ENCODE measurements around the gene ZNF263.

DNA sequence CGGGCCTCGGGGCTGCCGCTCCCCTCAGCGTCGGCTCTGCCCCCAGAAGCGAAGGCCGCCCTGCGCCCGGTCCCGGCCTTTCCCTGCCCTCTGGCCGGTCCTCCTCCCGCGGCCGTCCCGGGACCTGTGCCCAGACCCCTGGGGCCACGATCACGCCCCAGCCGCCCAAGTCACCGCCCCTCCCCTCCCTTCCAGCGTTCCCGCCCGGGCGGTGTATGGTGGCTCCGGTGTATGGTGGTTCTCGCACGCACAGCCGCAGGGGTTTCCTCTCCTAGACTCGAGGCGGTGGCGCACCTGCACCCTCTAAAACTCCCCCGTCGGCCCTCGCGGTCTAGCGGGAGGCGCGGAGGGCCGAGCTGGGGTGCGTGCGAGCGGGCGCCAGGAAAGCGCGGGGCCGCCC lies 11.9 kb downstream of the ZNF263 start:
- TF ChIP-seq, protein P1, sequence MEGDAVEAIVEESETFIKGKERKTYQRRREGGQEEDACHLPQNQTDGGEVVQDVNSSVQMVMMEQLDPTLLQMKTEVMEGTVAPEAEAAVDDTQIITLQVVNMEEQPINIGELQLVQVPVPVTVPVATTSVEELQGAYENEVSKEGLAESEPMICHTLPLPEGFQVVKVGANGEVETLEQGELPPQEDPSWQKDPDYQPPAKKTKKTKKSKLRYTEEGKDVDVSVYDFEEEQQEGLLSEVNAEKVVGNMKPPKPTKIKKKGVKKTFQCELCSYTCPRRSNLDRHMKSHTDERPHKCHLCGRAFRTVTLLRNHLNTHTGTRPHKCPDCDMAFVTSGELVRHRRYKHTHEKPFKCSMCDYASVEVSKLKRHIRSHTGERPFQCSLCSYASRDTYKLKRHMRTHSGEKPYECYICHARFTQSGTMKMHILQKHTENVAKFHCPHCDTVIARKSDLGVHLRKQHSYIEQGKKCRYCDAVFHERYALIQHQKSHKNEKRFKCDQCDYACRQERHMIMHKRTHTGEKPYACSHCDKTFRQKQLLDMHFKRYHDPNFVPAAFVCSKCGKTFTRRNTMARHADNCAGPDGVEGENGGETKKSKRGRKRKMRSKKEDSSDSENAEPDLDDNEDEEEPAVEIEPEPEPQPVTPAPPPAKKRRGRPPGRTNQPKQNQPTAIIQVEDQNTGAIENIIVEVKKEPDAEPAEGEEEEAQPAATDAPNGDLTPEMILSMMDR (conservative IDR thresholded peaks at IDR 0.05; ENCODE audit: low read depth in 2 of 2): no peak
- TF ChIP-seq EZH2 (IDR thresholded peaks at IDR 0.05; ENCODE audit: low read depth, unreplicated experiment) (no peak), POLR2AphosphoS5 (IDR thresholded peaks at IDR 0.05; ENCODE audit: low read depth) (no peak), EZH2phosphoT487 (IDR thresholded peaks at IDR 0.05; ENCODE audit: unreplicated experiment) (no peak), CREB1 (CRISPR knock-in tag; IDR thresholded peaks at IDR 0.05; ENCODE audit: low read depth) (no peak), NANOG (IDR thresholded peaks at IDR 0.05; ENCODE audit: borderline replicate concordance) (no peak), JUNB (IDR thresholded peaks at IDR 0.05; ENCODE audit: unreplicated experiment) (no peak), ZNF114 (CRISPR knock-in tag; IDR thresholded peaks at IDR 0.05) (no peak), STAT1 (IDR thresholded peaks at IDR 0.05; ENCODE audit: unreplicated experiment) (no peak), ZNF331 (CRISPR knock-in tag; IDR thresholded peaks at IDR 0.05; ENCODE audit: low read depth) (no peak)
- TF ChIP-seq, protein P2, sequence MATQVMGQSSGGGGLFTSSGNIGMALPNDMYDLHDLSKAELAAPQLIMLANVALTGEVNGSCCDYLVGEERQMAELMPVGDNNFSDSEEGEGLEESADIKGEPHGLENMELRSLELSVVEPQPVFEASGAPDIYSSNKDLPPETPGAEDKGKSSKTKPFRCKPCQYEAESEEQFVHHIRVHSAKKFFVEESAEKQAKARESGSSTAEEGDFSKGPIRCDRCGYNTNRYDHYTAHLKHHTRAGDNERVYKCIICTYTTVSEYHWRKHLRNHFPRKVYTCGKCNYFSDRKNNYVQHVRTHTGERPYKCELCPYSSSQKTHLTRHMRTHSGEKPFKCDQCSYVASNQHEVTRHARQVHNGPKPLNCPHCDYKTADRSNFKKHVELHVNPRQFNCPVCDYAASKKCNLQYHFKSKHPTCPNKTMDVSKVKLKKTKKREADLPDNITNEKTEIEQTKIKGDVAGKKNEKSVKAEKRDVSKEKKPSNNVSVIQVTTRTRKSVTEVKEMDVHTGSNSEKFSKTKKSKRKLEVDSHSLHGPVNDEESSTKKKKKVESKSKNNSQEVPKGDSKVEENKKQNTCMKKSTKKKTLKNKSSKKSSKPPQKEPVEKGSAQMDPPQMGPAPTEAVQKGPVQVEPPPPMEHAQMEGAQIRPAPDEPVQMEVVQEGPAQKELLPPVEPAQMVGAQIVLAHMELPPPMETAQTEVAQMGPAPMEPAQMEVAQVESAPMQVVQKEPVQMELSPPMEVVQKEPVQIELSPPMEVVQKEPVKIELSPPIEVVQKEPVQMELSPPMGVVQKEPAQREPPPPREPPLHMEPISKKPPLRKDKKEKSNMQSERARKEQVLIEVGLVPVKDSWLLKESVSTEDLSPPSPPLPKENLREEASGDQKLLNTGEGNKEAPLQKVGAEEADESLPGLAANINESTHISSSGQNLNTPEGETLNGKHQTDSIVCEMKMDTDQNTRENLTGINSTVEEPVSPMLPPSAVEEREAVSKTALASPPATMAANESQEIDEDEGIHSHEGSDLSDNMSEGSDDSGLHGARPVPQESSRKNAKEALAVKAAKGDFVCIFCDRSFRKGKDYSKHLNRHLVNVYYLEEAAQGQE (IDR thresholded peaks at IDR 0.05; ENCODE audit: unreplicated experiment): no peak
- TF ChIP-seq, protein P3, sequence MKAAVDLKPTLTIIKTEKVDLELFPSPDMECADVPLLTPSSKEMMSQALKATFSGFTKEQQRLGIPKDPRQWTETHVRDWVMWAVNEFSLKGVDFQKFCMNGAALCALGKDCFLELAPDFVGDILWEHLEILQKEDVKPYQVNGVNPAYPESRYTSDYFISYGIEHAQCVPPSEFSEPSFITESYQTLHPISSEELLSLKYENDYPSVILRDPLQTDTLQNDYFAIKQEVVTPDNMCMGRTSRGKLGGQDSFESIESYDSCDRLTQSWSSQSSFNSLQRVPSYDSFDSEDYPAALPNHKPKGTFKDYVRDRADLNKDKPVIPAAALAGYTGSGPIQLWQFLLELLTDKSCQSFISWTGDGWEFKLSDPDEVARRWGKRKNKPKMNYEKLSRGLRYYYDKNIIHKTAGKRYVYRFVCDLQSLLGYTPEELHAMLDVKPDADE (IDR thresholded peaks at IDR 0.05): no peak
- TF ChIP-seq, protein P4, sequence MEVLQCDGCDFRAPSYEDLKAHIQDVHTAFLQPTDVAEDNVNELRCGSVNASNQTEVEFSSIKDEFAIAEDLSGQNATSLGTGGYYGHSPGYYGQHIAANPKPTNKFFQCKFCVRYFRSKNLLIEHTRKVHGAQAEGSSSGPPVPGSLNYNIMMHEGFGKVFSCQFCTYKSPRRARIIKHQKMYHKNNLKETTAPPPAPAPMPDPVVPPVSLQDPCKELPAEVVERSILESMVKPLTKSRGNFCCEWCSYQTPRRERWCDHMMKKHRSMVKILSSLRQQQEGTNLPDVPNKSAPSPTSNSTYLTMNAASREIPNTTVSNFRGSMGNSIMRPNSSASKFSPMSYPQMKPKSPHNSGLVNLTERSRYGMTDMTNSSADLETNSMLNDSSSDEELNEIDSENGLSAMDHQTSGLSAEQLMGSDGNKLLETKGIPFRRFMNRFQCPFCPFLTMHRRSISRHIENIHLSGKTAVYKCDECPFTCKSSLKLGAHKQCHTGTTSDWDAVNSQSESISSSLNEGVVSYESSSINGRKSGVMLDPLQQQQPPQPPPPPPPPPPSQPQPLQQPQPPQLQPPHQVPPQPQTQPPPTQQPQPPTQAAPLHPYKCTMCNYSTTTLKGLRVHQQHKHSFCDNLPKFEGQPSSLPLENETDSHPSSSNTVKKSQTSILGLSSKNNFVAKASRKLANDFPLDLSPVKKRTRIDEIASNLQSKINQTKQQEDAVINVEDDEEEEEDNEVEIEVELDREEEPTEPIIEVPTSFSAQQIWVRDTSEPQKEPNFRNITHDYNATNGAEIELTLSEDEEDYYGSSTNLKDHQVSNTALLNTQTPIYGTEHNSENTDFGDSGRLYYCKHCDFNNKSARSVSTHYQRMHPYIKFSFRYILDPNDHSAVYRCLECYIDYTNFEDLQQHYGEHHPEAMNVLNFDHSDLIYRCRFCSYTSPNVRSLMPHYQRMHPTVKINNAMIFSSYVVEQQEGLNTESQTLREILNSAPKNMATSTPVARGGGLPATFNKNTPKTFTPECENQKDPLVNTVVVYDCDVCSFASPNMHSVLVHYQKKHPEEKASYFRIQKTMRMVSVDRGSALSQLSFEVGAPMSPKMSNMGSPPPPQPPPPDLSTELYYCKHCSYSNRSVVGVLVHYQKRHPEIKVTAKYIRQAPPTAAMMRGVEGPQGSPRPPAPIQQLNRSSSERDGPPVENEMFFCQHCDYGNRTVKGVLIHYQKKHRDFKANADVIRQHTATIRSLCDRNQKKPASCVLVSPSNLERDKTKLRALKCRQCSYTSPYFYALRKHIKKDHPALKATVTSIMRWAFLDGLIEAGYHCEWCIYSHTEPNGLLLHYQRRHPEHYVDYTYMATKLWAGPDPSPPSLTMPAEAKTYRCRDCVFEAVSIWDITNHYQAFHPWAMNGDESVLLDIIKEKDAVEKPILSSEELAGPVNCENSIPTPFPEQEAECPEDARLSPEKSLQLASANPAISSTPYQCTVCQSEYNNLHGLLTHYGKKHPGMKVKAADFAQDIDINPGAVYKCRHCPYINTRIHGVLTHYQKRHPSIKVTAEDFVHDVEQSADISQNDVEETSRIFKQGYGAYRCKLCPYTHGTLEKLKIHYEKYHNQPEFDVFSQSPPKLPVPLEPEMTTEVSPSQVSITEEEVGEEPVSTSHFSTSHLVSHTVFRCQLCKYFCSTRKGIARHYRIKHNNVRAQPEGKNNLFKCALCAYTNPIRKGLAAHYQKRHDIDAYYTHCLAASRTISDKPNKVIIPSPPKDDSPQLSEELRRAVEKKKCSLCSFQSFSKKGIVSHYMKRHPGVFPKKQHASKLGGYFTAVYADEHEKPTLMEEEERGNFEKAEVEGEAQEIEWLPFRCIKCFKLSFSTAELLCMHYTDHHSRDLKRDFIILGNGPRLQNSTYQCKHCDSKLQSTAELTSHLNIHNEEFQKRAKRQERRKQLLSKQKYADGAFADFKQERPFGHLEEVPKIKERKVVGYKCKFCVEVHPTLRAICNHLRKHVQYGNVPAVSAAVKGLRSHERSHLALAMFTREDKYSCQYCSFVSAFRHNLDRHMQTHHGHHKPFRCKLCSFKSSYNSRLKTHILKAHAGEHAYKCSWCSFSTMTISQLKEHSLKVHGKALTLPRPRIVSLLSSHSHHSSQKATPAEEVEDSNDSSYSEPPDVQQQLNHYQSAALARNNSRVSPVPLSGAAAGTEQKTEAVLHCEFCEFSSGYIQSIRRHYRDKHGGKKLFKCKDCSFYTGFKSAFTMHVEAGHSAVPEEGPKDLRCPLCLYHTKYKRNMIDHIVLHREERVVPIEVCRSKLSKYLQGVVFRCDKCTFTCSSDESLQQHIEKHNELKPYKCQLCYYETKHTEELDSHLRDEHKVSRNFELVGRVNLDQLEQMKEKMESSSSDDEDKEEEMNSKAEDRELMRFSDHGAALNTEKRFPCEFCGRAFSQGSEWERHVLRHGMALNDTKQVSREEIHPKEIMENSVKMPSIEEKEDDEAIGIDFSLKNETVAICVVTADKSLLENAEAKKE (CRISPR knock-in tag; IDR thresholded peaks at IDR 0.05): no peak
